Posterior vena cava (tissue), 2 donors: ENCODE measurements around the gene PDLIM7. TPM values are rescaled to one million over a fixed set of nuclear protein-coding genes. Genes with fewer than 3 reads are reported as not detected.

Experiments
- DNase-seq: peaks from one replicate; pipeline ENCODE4 v3.0.0-alpha.2; 2020; ENCODE audit warnings: low spot score
- intact Hi-C, 2 donors: fragments of 100-400 bp; cut with DNase I; formaldehyde crosslinking; loops; one replicate each; pipeline versions ENCODE4 v1.14.1 to v1.14.2; 2022 to 2023
- total RNA-seq, 2 donors: library from RNA; stranded (reverse); fragmentation: NEBNext Ultra II Directional; extraction: Animal tissue kit (Norgen Biotek cat#: 25700); gene quantifications; one replicate each; pipeline ENCODE4 v1.2.1, GENCODE V29; 2021
- donor health status: DM: yes; HTN: yes; CAD: no.
- donor health status: DM: yes; HTN: yes; CAD: no.

PDLIM7 gene
- total RNA-seq, 2 donors from 2014 or later, result 448 to 580 TPM

DNA sequence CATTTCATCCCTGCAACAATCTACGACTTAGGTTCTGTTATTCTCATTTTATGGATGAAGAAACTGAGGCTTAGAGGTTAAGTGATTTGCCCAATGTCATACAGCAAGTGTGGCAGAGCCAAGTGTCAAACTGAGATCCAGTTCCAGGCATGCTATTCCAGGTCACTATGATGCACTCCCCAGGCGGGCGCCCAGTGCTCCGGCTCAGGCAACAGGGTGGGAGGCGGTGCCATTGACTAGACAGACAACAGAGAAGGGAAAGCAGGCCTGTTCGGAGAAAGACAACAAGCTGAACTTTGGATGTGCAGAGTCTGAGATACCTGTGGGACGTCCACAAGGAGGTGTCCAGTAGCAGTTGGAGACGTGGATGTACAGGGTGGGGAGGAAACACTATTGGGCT, 30.2 kb upstream of the PDLIM7 start:
- peak; percentile 67 for DNase-seq
- intact Hi-C loops, result no loop called here

DNA sequence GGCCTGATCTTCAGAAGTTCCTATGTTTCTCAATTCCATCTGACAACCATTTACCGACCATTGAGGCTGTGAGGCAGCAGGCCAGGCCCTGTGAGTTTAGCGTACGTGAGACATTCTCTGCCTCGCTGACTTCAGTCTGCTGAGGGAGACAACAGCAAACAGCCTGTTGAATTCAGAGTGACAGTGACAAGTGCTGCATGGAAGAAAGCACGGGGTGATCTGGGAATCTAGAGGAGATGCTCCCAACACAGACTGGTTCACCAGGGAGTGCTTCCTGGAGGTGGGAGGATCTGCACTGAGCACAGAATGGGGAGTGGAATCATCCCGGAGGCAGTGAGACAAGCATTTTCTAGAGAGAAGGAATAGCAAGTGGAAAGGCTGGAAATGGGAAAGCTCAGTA, 29.4 kb upstream of the PDLIM7 start:
- DNase-seq, result peak; percentile 49
- intact Hi-C loops, result no loop called here

DNA sequence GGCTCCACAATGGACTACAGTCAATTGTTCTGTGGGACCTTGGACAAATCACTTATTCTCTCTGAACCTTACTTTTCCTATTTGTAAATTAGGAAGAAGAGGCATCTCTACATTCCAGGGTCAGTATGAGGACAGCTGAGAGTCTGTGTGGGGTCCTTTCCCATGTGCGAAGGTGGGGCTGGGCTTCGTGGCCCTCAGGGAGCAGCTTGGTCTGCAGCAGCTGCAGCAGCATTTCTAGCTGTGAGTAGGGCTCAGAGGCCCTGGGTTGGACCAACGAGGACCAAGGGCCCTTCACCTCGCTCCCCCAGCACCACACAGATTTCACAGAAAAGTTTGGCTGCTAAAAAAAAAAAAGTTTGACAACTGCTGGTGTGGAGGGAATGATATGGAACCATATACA, 28.8 kb upstream of the PDLIM7 start:
- intact Hi-C loops, result no loop called here
- peak; percentile 20 for DNase-seq

DNA sequence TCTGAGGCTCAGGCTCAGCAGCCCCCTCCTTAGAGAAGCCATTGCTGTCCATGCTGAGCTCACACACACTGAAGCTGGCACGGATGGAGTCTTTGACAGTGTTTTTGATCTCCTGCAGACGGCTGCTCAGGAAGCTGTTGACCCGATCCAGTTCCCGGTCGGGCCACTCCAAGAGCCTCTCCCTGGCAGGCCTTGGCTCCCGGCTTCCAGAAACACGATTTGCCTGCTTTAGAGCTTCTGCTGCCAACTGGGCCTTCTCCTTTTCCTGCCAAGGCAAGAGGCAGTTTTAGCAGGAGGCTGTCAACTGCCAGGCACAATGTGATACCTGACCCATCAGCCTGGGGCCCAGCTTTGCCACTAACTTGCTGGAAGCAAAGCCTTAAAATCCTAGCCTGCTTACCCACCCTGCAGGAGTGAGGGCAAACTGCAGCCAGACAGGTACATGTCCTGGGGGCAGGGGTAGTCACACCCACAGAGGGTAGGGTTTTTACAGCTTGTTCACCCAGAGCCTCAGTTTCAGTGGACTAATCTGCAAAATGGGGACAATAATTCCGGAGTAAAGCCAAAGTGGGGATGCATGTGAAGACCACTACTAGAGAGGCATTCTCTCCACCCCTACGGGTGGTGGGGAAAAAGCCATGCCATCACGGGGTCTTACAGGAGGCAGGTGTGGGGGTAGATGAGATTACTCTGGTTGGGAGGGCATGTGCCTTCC, 27.7 kb upstream of the PDLIM7 start:
- DNase-seq, result peak; percentile 65
- intact Hi-C loops, result no loop called here

- intact Hi-C loops, result no loop called here
- DNase-seq, result no peak
Measured at GRCh38 chr5:177524539-177524900, 27.1 kb upstream of the PDLIM7 start.

DNA sequence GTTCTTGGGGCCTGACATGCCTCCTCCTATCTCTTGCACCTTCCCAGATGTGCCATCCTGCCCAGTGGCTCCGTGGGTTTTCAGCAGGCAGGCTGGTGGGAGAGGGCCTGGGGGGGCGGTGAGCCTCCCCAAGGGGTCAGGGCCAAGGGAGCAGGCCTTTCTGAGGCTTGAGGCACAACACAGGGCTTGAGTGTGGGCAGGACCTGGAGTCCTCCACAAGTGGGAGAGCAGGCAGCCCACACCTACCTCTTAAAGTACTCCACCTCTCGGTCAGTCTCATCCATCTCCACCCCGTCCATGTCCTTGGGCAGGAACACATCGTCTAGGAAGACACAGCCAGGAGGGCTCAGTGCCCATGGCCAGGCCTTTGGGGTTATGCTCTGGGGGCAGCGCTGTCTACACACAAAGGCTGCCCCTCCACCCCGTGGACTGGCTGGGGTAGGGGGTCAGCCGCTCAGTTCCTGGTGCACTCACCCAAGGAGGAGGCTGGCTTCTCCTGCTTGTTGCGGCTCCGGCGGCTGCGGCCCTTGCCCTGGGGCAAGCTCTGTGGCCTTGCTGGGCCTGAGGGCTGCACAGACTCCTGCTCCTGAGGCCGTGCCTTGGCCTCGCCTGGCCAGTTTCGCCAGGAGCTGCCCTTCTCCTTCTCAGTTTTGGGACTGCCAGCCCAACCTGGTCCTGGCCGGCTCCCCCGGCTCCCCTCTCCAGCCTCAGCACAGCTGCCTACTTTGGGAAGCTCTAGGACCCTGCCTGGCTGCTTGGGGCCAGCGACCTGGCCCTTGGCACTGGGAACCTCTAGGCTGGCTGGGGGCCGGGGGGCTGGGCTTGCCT, 26.5 kb upstream of the PDLIM7 start:
- DNase-seq, result peak; percentile 68
- intact Hi-C loops, result no loop called here

- DNase-seq, result peak; percentile 62
- intact Hi-C loops, result no loop called here
Measured at GRCh38 chr5:177520916-177521513, 23.6 kb upstream of the PDLIM7 start.

DNA sequence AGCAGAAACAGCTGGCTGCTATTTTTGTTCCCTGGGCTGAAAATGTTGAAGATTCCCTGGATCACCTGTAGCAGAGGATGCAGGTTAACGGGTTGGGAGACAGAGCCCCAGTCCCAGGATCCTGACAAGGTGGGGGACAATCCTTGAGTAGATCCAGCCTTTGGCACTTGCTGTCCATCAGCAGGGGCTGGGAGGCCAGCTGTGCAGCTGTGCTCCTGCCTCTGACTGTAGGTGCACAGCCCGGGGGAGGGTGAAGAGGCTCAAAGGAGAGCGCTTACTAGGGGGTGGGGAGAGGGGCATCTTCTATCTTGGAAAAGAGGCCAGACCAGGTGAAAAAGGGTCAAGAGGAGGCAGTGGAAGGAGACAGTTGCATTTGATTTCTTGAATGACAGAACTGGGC, 22.9 kb upstream of the PDLIM7 start:
- intact Hi-C loops, result no loop called here
- peak; percentile 65 for DNase-seq

GRCh38 chr5:177519463-177520235, 22.2 kb upstream of the PDLIM7 start:
- DNase-seq, result peak; percentile 64
- intact Hi-C loops, result no loop called here

GRCh38 chr5:177516601-177517568, 19.5 kb upstream of the PDLIM7 start, which contains the start of gene DDX41:
Gene DDX41 (minus strand): TSS chr5:177516961. CDS start chr5:177516945, 16 bp downstream.
- DNase-seq, result peak; percentile 99
- intact Hi-C loops, result no loop called here

- no peak for DNase-seq
- intact Hi-C loops, result no loop called here
Measured at GRCh38 chr5:177515580-177515979, 18.2 kb upstream of the PDLIM7 start.

- no peak for DNase-seq
- intact Hi-C loops, result no loop called here
Measured at GRCh38 chr5:177514541-177514940, 17.1 kb upstream of the PDLIM7 start.

- intact Hi-C loops, result no loop called here
- no peak for DNase-seq
Measured at GRCh38 chr5:177513500-177513899, 16.1 kb upstream of the PDLIM7 start.

DNA sequence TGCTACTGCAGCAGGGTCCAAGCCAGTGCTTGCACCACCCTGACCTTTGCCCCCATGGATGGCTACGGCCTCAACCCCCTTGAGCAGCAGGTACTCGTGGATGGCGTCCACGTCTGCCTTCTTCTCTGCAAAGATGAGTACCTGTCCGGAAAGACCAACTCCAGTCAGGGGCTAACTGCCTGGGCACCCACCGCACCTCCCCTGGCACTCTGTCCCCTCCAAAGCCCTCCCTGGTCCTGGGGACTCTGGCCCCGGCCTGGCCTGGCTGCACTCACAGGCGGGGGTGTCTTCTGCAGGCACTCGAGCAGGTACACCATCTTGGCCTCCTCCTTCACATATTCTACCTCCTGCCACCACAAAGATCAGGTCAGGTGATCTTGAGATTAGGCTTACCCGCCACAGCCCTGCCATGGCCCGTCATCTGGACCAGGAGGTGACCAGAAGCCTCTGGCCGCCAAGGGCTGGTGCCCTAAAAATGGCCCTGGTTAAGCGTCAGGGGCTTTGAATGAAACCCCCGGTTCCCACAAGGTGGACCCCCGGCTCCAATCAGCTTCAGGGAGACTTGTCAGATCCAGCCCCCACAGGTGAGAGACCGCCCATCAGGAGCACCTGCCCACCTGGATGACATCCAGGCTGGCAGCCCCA, 15.5 kb upstream of the PDLIM7 start:
- DNase-seq, result no peak

GRCh38 chr5:177511796-177512675, 14.6 kb upstream of the PDLIM7 start:
- intact Hi-C loops, result no loop called here
- DNase-seq, result no peak

More for the DNA sequence above, 15.5 kb upstream of the PDLIM7 start:
- intact Hi-C loops, result no loop called here

DNA sequence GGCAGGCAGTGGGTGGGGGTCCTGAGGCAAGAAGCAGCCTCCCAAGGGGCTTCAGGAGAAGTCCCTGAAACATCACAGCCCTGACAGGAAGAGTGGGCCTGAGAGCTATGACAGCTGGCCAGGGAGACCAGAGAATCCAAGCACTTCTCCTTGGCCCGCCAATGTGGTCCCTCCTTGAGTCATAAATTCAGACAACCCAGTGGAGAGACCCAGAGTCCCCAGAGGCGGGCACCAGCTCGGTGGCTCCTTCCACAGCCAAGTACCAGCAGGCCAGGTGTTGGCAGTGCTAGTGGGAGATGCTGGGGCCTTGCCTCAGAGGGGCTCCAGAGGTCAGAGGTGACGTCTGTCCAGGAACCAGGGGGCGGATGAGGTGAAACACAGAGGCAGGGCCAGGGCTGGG, 13.8 kb upstream of the PDLIM7 start:
- DNase-seq, result no peak
- intact Hi-C loops, result no loop called here

DNA sequence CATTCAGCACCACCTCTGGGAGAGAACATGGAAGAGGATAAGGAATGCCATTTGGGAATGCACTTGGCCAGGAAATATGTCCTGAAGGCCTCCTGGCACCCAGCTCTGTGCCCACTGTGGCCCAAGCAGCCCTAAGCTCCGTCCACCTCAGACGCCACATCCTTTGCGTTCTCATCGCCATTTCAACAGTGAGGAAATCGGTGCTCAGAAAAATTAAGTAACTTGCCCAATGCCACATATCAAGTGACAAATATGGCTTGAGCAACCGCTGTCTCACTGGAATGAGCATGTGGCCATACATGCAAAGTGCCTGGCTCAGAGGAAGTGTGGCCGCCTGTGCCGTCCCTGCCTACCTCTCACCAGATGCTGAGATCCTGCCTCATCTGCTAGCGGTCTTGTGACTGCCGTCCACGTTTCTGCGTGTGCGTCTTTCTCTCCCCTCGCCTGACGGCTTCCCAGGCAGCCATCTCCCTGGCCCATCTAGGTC, 13.2 kb upstream of the PDLIM7 start:
- no peak for DNase-seq
- intact Hi-C loops, result no loop called here
